ENCODE data around the gene PDE4B. TPM values are rescaled to one million over a fixed set of nuclear protein-coding genes. Genes with fewer than 3 reads are reported as not detected.

The PDE4B gene
- total and polyA plus RNA-seq, 12 donors: 2.0 to 63.2 (median 15.3) TPM

DNA sequence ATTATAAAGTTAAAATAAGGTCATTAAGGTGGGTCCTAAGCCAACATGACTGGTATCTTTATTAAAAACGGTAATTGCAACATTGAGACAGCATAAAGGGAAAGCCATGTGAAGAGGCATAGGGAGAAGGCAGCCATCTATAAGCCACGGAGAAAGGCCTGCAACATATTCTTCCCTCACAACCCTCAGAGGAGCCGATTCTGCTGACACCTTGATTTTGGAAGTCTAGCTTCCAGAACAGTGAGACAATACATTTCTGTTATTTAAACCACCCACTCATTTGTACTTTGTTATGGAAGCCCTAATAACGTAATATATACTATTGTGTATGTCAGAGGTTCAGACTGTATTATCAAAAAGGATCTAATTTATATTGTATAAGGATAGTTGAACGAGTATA, 190.8 kb downstream of the PDE4B start:
- DNase-seq (no peak), ATAC-seq (no peak)
- 84 to 88% methylated on average over 5 of the region's 5 CpGs for WGBS, 2 donors
- Histone ChIP-seq H3K4me3 (no peak overlapping the region), H3K27me3 (peaks cover 0 to 12% (median 0%) of the 10 kb centered on the region in 7 donors), H3K9me3 (no peaks in the 10 kb centered on the region), H3K4me1 (no peaks in the 10 kb centered on the region), H3K27ac (no peak overlapping the region), H3K36me3 (no peaks in the 10 kb centered on the region)
- TF ChIP-seq, protein P1, sequence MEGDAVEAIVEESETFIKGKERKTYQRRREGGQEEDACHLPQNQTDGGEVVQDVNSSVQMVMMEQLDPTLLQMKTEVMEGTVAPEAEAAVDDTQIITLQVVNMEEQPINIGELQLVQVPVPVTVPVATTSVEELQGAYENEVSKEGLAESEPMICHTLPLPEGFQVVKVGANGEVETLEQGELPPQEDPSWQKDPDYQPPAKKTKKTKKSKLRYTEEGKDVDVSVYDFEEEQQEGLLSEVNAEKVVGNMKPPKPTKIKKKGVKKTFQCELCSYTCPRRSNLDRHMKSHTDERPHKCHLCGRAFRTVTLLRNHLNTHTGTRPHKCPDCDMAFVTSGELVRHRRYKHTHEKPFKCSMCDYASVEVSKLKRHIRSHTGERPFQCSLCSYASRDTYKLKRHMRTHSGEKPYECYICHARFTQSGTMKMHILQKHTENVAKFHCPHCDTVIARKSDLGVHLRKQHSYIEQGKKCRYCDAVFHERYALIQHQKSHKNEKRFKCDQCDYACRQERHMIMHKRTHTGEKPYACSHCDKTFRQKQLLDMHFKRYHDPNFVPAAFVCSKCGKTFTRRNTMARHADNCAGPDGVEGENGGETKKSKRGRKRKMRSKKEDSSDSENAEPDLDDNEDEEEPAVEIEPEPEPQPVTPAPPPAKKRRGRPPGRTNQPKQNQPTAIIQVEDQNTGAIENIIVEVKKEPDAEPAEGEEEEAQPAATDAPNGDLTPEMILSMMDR (IDR thresholded peaks at IDR 0.05): no peak
- intact Hi-C loops (cut with DNase I): no loop called here

DNA sequence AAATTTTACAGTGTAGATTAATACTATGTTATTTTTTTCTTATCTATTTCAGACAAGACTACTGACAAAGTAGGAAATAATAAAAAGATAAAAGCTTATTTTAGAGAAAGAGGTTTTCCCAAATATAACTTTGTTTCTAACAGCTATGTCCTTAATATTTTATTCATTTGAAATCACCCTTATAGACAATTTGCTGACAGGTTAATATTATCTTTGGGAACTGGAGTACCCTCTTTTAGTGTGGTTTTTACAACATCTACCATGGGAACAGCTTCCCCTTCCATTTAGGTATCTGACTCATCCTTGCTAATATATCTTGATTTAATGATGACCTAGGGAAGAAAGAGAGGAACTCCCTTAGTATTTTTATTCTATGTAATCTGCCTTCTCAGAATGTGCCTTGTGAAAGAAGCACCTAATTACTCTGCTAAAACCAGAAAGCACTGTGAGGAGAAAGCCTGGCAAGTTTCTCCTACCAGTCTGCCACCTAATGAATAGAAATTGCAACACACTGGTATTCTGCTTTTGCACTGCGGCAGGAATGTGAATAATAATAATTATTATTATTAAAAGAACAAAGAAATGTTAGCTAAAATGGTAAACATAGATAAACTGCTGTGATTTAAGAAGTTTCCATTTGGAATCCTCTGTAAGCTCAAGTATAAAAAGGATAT, 192.8 kb downstream of the PDE4B start:
- H3K27ac ChIP-seq: no peak overlapping the region
- intact Hi-C loops (cut with DNase I): no loop called here
- H3K4me3 ChIP-seq: no peak overlapping the region
- peaks cover 0 to 12% (median 0%) of the 10 kb centered on the region in 7 donors for H3K27me3 ChIP-seq
- ATAC-seq (no peak), DNase-seq (no peak)
- WGBS, 2 donors: 90 to 92% methylated on average over 1 of the region's 1 CpG
- no peaks in the 10 kb centered on the region for H3K4me1 ChIP-seq
- H3K36me3 ChIP-seq: no peaks in the 10 kb centered on the region
- no peaks in the 10 kb centered on the region for H3K9me3 ChIP-seq
- TF ChIP-seq, protein P1 (IDR thresholded peaks at IDR 0.05): no peak

DNA sequence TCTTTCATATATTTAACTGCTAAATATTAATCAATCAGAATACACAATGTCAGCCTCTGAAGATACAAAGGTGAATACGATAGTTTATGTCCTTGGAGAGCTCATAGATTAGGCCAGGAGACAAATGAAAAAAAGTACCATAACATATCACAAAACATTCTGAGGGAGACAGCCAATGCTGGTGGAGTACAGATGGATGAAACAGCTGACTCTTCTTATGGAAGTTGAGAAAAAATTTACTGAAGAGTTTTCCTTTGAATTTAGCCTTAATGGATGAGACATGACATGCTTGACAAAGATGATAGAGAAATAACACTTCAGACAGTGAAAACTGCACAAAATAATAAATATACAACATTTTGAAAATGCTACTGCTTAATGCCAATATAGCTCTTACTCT, 193.5 kb downstream of the PDE4B start:
- 68 to 73% methylated on average over 1 of the region's 1 CpG for WGBS, 2 donors
- H3K27ac ChIP-seq: no peak overlapping the region
- DNase-seq: no peak
- no peaks in the 10 kb centered on the region for H3K36me3 ChIP-seq
- TF ChIP-seq, protein P1 (IDR thresholded peaks at IDR 0.05): no peak
- intact Hi-C loops (cut with DNase I): no loop called here
- no peak overlapping the region for H3K4me3 ChIP-seq
- ATAC-seq: no peak
- peaks cover 0 to 12% (median 0%) of the 10 kb centered on the region in 7 donors for H3K27me3 ChIP-seq
- no peaks in the 10 kb centered on the region for H3K4me1 ChIP-seq
- no peaks in the 10 kb centered on the region for H3K9me3 ChIP-seq

DNA sequence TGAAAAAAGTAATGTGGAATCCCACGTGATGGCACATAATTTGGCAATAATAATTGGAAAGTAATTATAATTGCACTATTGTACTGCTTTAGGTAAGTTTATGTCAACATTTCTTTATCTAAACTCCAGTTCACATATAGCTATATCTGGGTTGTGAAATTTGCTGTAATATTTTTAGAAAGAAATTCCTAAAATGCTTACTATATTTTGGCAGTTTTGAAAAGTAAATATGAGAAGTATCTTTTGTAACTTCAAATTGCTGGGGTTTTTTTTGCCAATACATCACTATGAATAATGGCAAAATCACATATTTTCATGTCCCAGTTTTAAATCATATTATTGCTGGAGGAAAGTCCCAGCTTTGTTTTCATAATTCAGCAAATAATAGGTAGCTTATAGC, 197.5 kb downstream of the PDE4B start:
- intact Hi-C loops (cut with DNase I): no loop called here
- no peak for DNase-seq
- TF ChIP-seq, protein P1 (IDR thresholded peaks at IDR 0.05): no peak
- no peak for ATAC-seq
- no peak overlapping the region for H3K27ac ChIP-seq
- H3K27me3 ChIP-seq: peaks cover 0 to 5% (median 0%) of the 10 kb centered on the region in 7 donors
- H3K4me3 ChIP-seq: no peak overlapping the region
- H3K9me3 ChIP-seq: no peaks in the 10 kb centered on the region
- H3K4me1 ChIP-seq: no peaks in the 10 kb centered on the region
- no peaks in the 10 kb centered on the region for H3K36me3 ChIP-seq
- WGBS, 2 donors: 56 to 73% methylated on average over 1 of the region's 1 CpG
